ENCODE results near the gene ACAP3. TPM values are rescaled to one million over a fixed set of nuclear protein-coding genes. Genes with fewer than 3 reads are reported as not detected.

Gene ACAP3
- total RNA-seq, 1 experiment from 2014 or later, result 42.2 TPM

GRCh38 chr1:1286313-1287261 is 21.1 kb downstream of the ACAP3 start (continued):
- TF ChIP-seq AR (CRISPR knock-in tag; IDR thresholded peaks at IDR 0.05), result no peak
- no peak for TF ChIP-seq CREM (CRISPR knock-in tag; IDR thresholded peaks at IDR 0.05)
- no peak for TF ChIP-seq FOXK1 (CRISPR knock-in tag; IDR thresholded peaks at IDR 0.05)
- TF ChIP-seq TCF7 (CRISPR knock-in tag; IDR thresholded peaks at IDR 0.05; ENCODE audit: low read depth), result no peak
- TF ChIP-seq ZNF532 (CRISPR knock-in tag; IDR thresholded peaks at IDR 0.05; ENCODE audit: borderline replicate concordance), result no peak

- POLR2A ChIA-PET, result no interaction called here
Observed at GRCh38 chr1:1285611-1286311, 22.0 kb downstream of the ACAP3 start.

More at GRCh38 chr1:1285611-1286311, 22.0 kb downstream of the ACAP3 start:
- H3K4me3 Mint-ChIP-seq, result no peak overlapping the region
- no peak for ATAC-seq
- 0 out of 2 replicates have a peak overlapping the region, but pooled peaks have one; percentile 36 for H3K27ac Mint-ChIP-seq
- H3K27me3 Mint-ChIP-seq (ENCODE audit: low read depth), result no peaks in the 10 kb centered on the region
- peak; percentile 16 for DNase-seq (ENCODE audit: low spot score)
- no peaks in the 10 kb centered on the region for H3K4me1 Mint-ChIP-seq
- no peaks in the 10 kb centered on the region for H3K9me3 Mint-ChIP-seq
- no peak for TF ChIP-seq ARID4B (CRISPR knock-in tag; IDR thresholded peaks at IDR 0.05; ENCODE audit: borderline replicate concordance)
- no peak for TF ChIP-seq JUN (CRISPR knock-in tag; IDR thresholded peaks at IDR 0.05)
- no peak for TF ChIP-seq OVOL2 (CRISPR knock-in tag; IDR thresholded peaks at IDR 0.05; ENCODE audit: borderline replicate concordance)
- no peak for TF ChIP-seq ESRRA (CRISPR knock-in tag; IDR thresholded peaks at IDR 0.05; ENCODE audit: borderline replicate concordance)
- TF ChIP-seq ERG (CRISPR knock-in tag; IDR thresholded peaks at IDR 0.05), result no peak
- no peak for TF ChIP-seq NFYB (CRISPR knock-in tag; conservative IDR thresholded peaks at IDR 0.05; ENCODE audit: low read depth)
- TF ChIP-seq NR1H2 (CRISPR knock-in tag; IDR thresholded peaks at IDR 0.05), result no peak
- TF ChIP-seq GTF2I (CRISPR knock-in tag; conservative IDR thresholded peaks at IDR 0.05), result no peak
- TF ChIP-seq RORB (CRISPR knock-in tag; IDR thresholded peaks at IDR 0.05), result no peak
- TF ChIP-seq HMGA2 (CRISPR knock-in tag; IDR thresholded peaks at IDR 0.05), result no peak
- no peak for TF ChIP-seq ZMAT4 (CRISPR knock-in tag; IDR thresholded peaks at IDR 0.05)
- TF ChIP-seq ZNF317 (CRISPR knock-in tag; IDR thresholded peaks at IDR 0.05; ENCODE audit: borderline replicate concordance, low read depth), result no peak
- no peak for TF ChIP-seq ATF1 (CRISPR knock-in tag; IDR thresholded peaks at IDR 0.05)
- TF ChIP-seq ZNF423 (CRISPR knock-in tag; IDR thresholded peaks at IDR 0.05), result no peak
- no peak for TF ChIP-seq TP53 (CRISPR knock-in tag; IDR thresholded peaks at IDR 0.05)
- CTCF ChIA-PET, result interaction anchor here (0.5 to 1.4 kb wide), 2 partner anchors 14 to 29 kb away, joined by 3 to 5 read pairs; no protein-coding TSS in a partner anchor
- H3K36me3 Mint-ChIP-seq, result no peaks in the 10 kb centered on the region

All from WTC11 (cell line).